NCI-H748 (cell line): Measurements from ENCODE around the gene CAD.
"Not testable (repeated sequence)": the region's sequence is repeated elsewhere in the genome, so short reads cannot be mapped to it uniquely, and the experiment has no call there.

ENCODE experiments used
- DNase-seq: peaks from one replicate; lab custom pipeline; 2025; ENCODE audit not compliant: unreplicated experiment; lab: John Stamatoyannopoulos, UW

CAD gene

GRCh38 chr2:27217173-27218121 lies at the start of gene CAD:
CAD (plus strand) TSS chr2:27217369; CDS start chr2:27217552, 183 bp downstream.
- DNase-seq = peak; percentile 92

- no peak for DNase-seq
Observed at GRCh38 chr2:27170581-27171337, 46.4 kb upstream of the CAD start.

GRCh38 chr2:27171351-27171848 lies 45.8 kb upstream of the CAD start:
- DNase-seq = peak; percentile 40

- no peak for DNase-seq
Observed at GRCh38 chr2:27174638-27175037, 42.5 kb upstream of the CAD start.

GRCh38 chr2:27175330-27175729 lies 41.8 kb upstream of the CAD start:
- no peak for DNase-seq

GRCh38 chr2:27175781-27176180 lies 41.4 kb upstream of the CAD start:
- DNase-seq = not testable (repeated sequence)

- peak; percentile 7 for DNase-seq
Observed at GRCh38 chr2:27177441-27178351, 39.5 kb upstream of the CAD start.

GRCh38 chr2:27178469-27178868 lies 38.7 kb upstream of the CAD start:
- no peak for DNase-seq

GRCh38 chr2:27179344-27180000 lies 37.7 kb upstream of the CAD start:
- DNase-seq = no peak

- no peak for DNase-seq
Observed at GRCh38 chr2:27182346-27182745, 34.8 kb upstream of the CAD start.

GRCh38 chr2:27184115-27184514 lies 33.1 kb upstream of the CAD start:
- no peak for DNase-seq

GRCh38 chr2:27185331-27186026 lies 31.7 kb upstream of the CAD start:
- DNase-seq = no peak

GRCh38 chr2:27186613-27187345 lies 30.4 kb upstream of the CAD start:
- DNase-seq = no peak

GRCh38 chr2:27189989-27190388 lies 27.2 kb upstream of the CAD start:
- DNase-seq = no peak

GRCh38 chr2:27191070-27191829 lies 25.9 kb upstream of the CAD start:
- peak; percentile 60 for DNase-seq

GRCh38 chr2:27194538-27195354 lies 22.4 kb upstream of the CAD start:
- DNase-seq = peak; percentile 30

- DNase-seq = not testable (repeated sequence)
Observed at GRCh38 chr2:27195799-27196198, 21.4 kb upstream of the CAD start.
